A549 treated with Hydrocortisone at 1 μM for 4 hours (cell line): ENCODE results near the gene CNOT2. TPM values are rescaled to one million over a fixed set of nuclear protein-coding genes. Genes with fewer than 3 reads are reported as not detected.

Experiments used
- total RNA-seq: library from RNA; stranded (reverse); fragments of 200-300 nt; extraction: Qiagen RNA extraction; gene quantifications from 5 replicates; pipeline ENCODE4 v1.2.3, GENCODE V29; 2022

CNOT2 gene, protein sequence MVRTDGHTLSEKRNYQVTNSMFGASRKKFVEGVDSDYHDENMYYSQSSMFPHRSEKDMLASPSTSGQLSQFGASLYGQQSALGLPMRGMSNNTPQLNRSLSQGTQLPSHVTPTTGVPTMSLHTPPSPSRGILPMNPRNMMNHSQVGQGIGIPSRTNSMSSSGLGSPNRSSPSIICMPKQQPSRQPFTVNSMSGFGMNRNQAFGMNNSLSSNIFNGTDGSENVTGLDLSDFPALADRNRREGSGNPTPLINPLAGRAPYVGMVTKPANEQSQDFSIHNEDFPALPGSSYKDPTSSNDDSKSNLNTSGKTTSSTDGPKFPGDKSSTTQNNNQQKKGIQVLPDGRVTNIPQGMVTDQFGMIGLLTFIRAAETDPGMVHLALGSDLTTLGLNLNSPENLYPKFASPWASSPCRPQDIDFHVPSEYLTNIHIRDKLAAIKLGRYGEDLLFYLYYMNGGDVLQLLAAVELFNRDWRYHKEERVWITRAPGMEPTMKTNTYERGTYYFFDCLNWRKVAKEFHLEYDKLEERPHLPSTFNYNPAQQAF
- 26.9 to 54.9 TPM (median 32.5 TPM) in 5 replicates for total RNA-seq

DNA sequence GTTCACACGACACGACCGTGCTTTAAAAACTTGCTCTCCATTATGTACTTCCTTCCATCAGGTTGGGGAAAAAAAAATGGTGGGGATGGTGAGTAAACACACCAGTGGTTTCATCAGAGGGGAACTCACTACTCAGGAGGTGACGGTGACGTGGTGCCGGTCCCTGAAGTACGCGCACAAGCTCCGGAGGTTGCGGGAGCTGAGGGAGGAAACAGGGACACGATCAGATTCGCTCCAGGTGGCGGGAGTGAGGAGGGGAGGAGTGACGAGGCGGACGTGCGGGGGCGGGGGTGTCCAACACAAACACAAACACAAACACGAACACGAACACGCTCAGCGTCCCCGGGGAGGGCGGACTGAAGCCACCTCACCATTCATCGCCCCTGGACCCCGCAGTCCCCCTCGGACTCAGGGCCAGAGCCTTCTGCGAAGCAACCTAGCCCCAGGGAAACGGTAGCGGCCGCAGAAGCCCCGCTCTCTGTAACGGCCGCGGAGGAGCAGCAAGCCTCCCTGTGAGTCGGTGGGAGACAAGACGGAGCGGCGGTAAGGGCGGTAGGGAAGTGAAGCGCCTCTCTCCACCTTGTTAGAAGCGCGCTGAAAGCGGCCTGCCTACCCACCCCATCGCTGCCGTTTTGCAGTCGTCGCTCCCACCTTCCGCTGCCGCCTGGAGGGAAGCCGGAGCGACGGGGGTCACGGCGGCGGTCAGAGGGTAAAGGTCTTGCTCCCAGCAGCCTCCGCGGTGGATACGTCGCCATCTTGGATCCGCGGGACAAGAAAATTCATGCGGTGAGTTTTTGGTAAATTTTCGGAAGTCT is at the start of gene CNOT2:
CNOT2 (plus strand) TSS at position 739 of the 815 bp plus-strand sequence. CDS start 34,794 bp downstream, outside the sequence.

GRCh38 chr12:70365648-70366518 is 122.7 kb downstream of the CNOT2 start, which contains the start of gene KCNMB4:
KCNMB4 (plus strand) TSS chr12:70366290; CDS start chr12:70366735, 445 bp downstream.

Other genes starting within 250 kb of the CNOT2 start
- 0.16 to 0.45 TPM (median 0.30 TPM) in 5 replicates for gene KCNMB4, start 122.9 kb downstream of the CNOT2 start, total RNA-seq